Thyroid gland (tissue), 4 donors: ENCODE results near the gene DNALI1. TPM values are rescaled to one million over a fixed set of nuclear protein-coding genes. Genes with fewer than 3 reads are reported as not detected.
"Not testable (repeated sequence)": the region's sequence is repeated elsewhere in the genome, so short reads cannot be mapped to it uniquely, and the experiment has no call there.

Experiments
- DNase-seq, 2 donors: peaks; one replicate each; pipeline ENCODE4 v3.0.0-alpha.2; 2019
- H3K27ac ChIP-seq, 3 donors: fragments of 200-600 bp; sonication (generic); 1 replicate in 2 of 3; 2 replicates in 1 of 3; pipeline ENCODE4 v1.5.1; 2016 to 2019; ENCODE audit warnings: mild to moderate bottlenecking in 1 of 3, moderate library complexity in 1 of 3
- H3K27me3 ChIP-seq: fragments of 200-600 bp; sonication (generic); one replicate; pipeline ENCODE4 v1.5.1; 2019
- H3K36me3 ChIP-seq, 2 donors: fragments of 200-600 bp; sonication (generic); one replicate each; pipeline ENCODE4 v1.5.1; 2016 to 2019
- H3K4me1 ChIP-seq, 2 donors: fragments of 200-600 bp; sonication (generic); one replicate each; pipeline ENCODE4 v1.5.1; 2017 to 2019
- H3K4me3 ChIP-seq, 3 donors: fragments of 200-600 bp; sonication (generic); replicated peaks in 1 of 3; 1 replicate in 2 of 3; 2 replicates in 1 of 3; pipeline ENCODE4 v1.5.1; 2016; ENCODE audit warnings: mild to moderate bottlenecking in 1 of 3
- H3K9me3 ChIP-seq: fragments of 200-600 bp; sonication (generic); one replicate; pipeline ENCODE4 v1.5.1; 2017
- CTCF ChIP-seq, 6 experiments: fragments of 200-600 bp in 3 of 6; fragments of 450-650 bp in 3 of 6; sonication (generic) in 3 of 6; IDR thresholded peaks; one replicate each; pipeline ENCODE4 v1.5.1; 2016 to 2019; ENCODE audit warnings: antibody characterized with exemption in 6 of 6, mild to moderate bottlenecking in 2 of 6, inconsistent platforms in 1 of 6, moderate library complexity in 1 of 6
- POLR2A ChIP-seq, 2 donors: fragments of 450-650 bp; IDR thresholded peaks; one replicate each; pipeline ENCODE4 v1.6.1; 2017; ENCODE audit warnings: antibody characterized with exemption in 2 of 2, mild to moderate bottlenecking in 2 of 2, moderate library complexity in 1 of 2
- WGBS, 2 donors: methylation state at CpG; one replicate each; pipeline ENCODE4 v1.1.5; 2017; 5-methylcytosine and 5-hydroxymethylcytosine counted together
- intact Hi-C: fragments of 100-400 bp; cut with DNase I; formaldehyde crosslinking; loops from one replicate; pipeline ENCODE4 v1.15.1; 2023
- total RNA-seq, 4 donors: library from RNA; depleted of rRNA; stranded (reverse); fragments of >200 nt; gene quantifications; one replicate each; pipeline ENCODE4 v1.2.3, GENCODE V29; 2016

Gene DNALI1
- total RNA-seq, 4 donors from 2014 or later = 25.5 to 36.3 (median 26.0) TPM

- no peaks in the 10 kb centered on the region for H3K9me3 ChIP-seq
- no peak overlapping the region for H3K4me3 ChIP-seq
- TF ChIP-seq CTCF (IDR thresholded peaks at IDR 0.05) (no peak), POLR2A (IDR thresholded peaks at IDR 0.05) (no peak)
- peaks cover 56 to 65% of the 10 kb centered on the region in 2 donors for H3K36me3 ChIP-seq
- intact Hi-C loops = no loop called here
- no peak for DNase-seq
- WGBS, 2 donors = 89% methylated on average over 7 of the region's 7 CpGs
- H3K27me3 ChIP-seq = no peaks in the 10 kb centered on the region
- no peak overlapping the region for H3K27ac ChIP-seq
- no peaks in the 10 kb centered on the region for H3K4me1 ChIP-seq
Measured at GRCh38 chr1:37574834-37575480, 18.2 kb downstream of the DNALI1 start.

- H3K36me3 ChIP-seq = peaks cover 57 to 64% of the 10 kb centered on the region in 2 donors
- 73 to 76% methylated on average over 5 of the region's 5 CpGs for WGBS, 2 donors
- H3K9me3 ChIP-seq = no peaks in the 10 kb centered on the region
- H3K4me1 ChIP-seq = no peaks in the 10 kb centered on the region
- no peak overlapping the region for H3K27ac ChIP-seq
- TF ChIP-seq POLR2A (IDR thresholded peaks at IDR 0.05) = no peak
- TF ChIP-seq CTCF (IDR thresholded peaks at IDR 0.05) = no peak
- no peak overlapping the region for H3K4me3 ChIP-seq
- no peaks in the 10 kb centered on the region for H3K27me3 ChIP-seq
- DNase-seq = no peak
- intact Hi-C loops = no loop called here
Measured at GRCh38 chr1:37575692-37576091, 19.0 kb downstream of the DNALI1 start.

GRCh38 chr1:37584544-37584943, 27.8 kb downstream of the DNALI1 start:
- not testable (repeated sequence) for H3K9me3 ChIP-seq

GRCh38 chr1:37588939-37589338, 32.2 kb downstream of the DNALI1 start:
- Histone ChIP-seq H3K9me3 (no peaks in the 10 kb centered on the region), H3K36me3 (peaks cover 58 to 65% of the 10 kb centered on the region in 2 donors), H3K27me3 (no peaks in the 10 kb centered on the region), H3K4me1 (no peaks in the 10 kb centered on the region), H3K4me3 (no peak overlapping the region), H3K27ac (no peak overlapping the region)
- TF ChIP-seq CTCF (IDR thresholded peaks at IDR 0.05) (no peak), POLR2A (IDR thresholded peaks at IDR 0.05) (no peak)
- no peak for DNase-seq
- 95 to 97% methylated on average over 2 of the region's 2 CpGs for WGBS, 2 donors
- intact Hi-C loops = no loop called here

More at GRCh38 chr1:37584544-37584943, 27.8 kb downstream of the DNALI1 start:
- intact Hi-C loops, DNase-seq, H3K4me3 ChIP-seq, H3K27ac ChIP-seq, H3K27me3 ChIP-seq, H3K4me1 ChIP-seq: not testable (repeated sequence)
- WGBS, 2 donors = 91 to 93% methylated on average over 4 of the region's 4 CpGs
- peaks cover 63 to 71% of the 10 kb centered on the region in 2 donors for H3K36me3 ChIP-seq

GRCh38 chr1:37593726-37594125, 37.0 kb downstream of the DNALI1 start:
- Histone ChIP-seq H3K9me3 (no peaks in the 10 kb centered on the region), H3K36me3 (peaks cover 34% of the 10 kb centered on the region in 2 donors), H3K27ac (no peak overlapping the region), H3K4me1 (peaks cover 6 to 12% of the 10 kb centered on the region in 2 donors), H3K27me3 (no peaks in the 10 kb centered on the region), H3K4me3 (no peak overlapping the region)
- intact Hi-C loops = loop anchor here (10.0 kb wide), 1 partner anchor 211 kb away; the partner anchor contains the start of genes C1orf122 and YRDC
- TF ChIP-seq CTCF (IDR thresholded peaks at IDR 0.05) (no peak), POLR2A (IDR thresholded peaks at IDR 0.05) (no peak)
- 94 to 98% methylated on average over 6 of the region's 6 CpGs for WGBS, 2 donors
- DNase-seq = no peak
